ENCODE data around the gene GULP1.

- TF ChIP-seq POLR2A (IDR thresholded peaks at IDR 0.05), result no peak
- no peak for TF ChIP-seq POLR2AphosphoS5 (IDR thresholded peaks at IDR 0.05)
- TF ChIP-seq CTCF (IDR thresholded peaks at IDR 0.05 in 8 of 11, conservative IDR thresholded peaks at IDR 0.05 in 3 of 11), result no peak
These were observed 42.3 kb downstream of the GULP1 start for GRCh38 chr2:188333751-188334524.

All from spleen (tissue), 7 donors.